HCT116 (cell line): ENCODE data around the gene ZSWIM3. TPM values are rescaled to one million over a fixed set of nuclear protein-coding genes. Genes with fewer than 3 reads are reported as not detected.

ENCODE experiments used
- ATAC-seq: fragments of 200-7000 bp; cut with Tn5 transposase; 2 replicates; pipeline ENCODE4 v1.9.1; 2020; ENCODE audit warnings: mild to moderate bottlenecking, moderate library complexity
- BruUV-seq: library from RNA; stranded (reverse); fragments of 400-500 nt; replicated peaks from 2 replicates; lab custom pipeline; 2021; lab: Mats Ljungman, UMichigan
- CTCF ChIA-PET: fragments of 300-600 bp; sonication (Branson Sonifier 250); formaldehyde crosslinking; loops from one replicate; lab custom pipeline; 2021; ENCODE audit warnings: antibody characterized with exemption; lab: Charles Lee
- POLR2A ChIA-PET: fragments of 300-600, 350-600 bp; sonication (Branson Sonifier 250); formaldehyde crosslinking; loops from one replicate; lab custom pipeline; 2021; ENCODE audit warnings: antibody characterized with exemption; lab: Charles Lee
- RAD21 ChIA-PET, 2 experiments: fragments of 300-600 bp; sonication (Branson Sonifier 250); formaldehyde crosslinking; loops; one replicate each; lab custom pipeline; 2023; ENCODE audit warnings: low total read pairs in 2 of 2; ENCODE audit not compliant: uncharacterized antibody in 2 of 2, unreplicated experiment in 2 of 2, low non-redundant PET in 1 of 2; lab: Charles Lee
- DNase-seq: peaks from one replicate; pipeline ENCODE4 v3.0.0-alpha.2; 2010; ENCODE audit warnings: low read depth, low spot score
- H2AFZ ChIP-seq: fragments of 200-600 bp; shearing (Covaris generic), sonication (generic); 2 replicates; pipeline ENCODE4 v1.6.1; 2017; ENCODE audit warnings: low read depth, mixed run types, mixed read lengths, antibody characterized with exemption, low read length; ENCODE audit not compliant: poor library complexity, severe bottlenecking
- H3K27ac ChIP-seq: 2 replicates; pipeline ENCODE4 v1.5.1; 2012; ENCODE audit warnings: low read depth, low read length
- H3K27me3 ChIP-seq: fragments of 200-600 bp; sonication (generic); 2 replicates; pipeline ENCODE4 v1.6.1; 2016; ENCODE audit warnings: mixed run types, low read length, mixed read lengths; ENCODE audit not compliant: insufficient read depth
- H3K36me3 ChIP-seq, 2 experiments: fragments of 200-500 bp in 1 of 2; fragments of 200-600 bp in 1 of 2; sonication (Bioruptor generic) in 1 of 2; sonication (generic) in 1 of 2; 2 replicates each; pipeline versions ENCODE4 v1.5.1 to v1.6.1; 2014 to 2016; ENCODE audit warnings: low read length in 2 of 2, inconsistent platforms in 1 of 2, mixed read lengths in 1 of 2, mixed run types in 1 of 2; ENCODE audit not compliant: insufficient read depth in 2 of 2, control insufficient read depth in 1 of 2
- H3K4me1 ChIP-seq, 2 experiments: fragments of 200-600 bp in 1 of 2; sonication (generic) in 1 of 2; 2 replicates each; pipeline versions ENCODE4 v1.5.1 to v1.6.1; 2012 to 2017; ENCODE audit warnings: low read length in 2 of 2, inconsistent platforms in 1 of 2, mild to moderate bottlenecking in 1 of 2, mixed read lengths in 1 of 2, mixed run types in 1 of 2, moderate library complexity in 1 of 2; ENCODE audit not compliant: insufficient read depth in 2 of 2, control insufficient read depth in 1 of 2
- H3K4me2 ChIP-seq: fragments of 200-600 bp; sonication (generic); 2 replicates; pipeline ENCODE4 v1.6.1; 2017; ENCODE audit warnings: mixed run types, low read length, mixed read lengths
- H3K4me3 ChIP-seq, 2 experiments: fragments of 200-600 bp in 1 of 2; sonication (generic) in 1 of 2; replicated peaks in 1 of 2; 2 replicates each; pipeline ENCODE4 v1.5.1; 2011 to 2016; ENCODE audit warnings: low read length in 2 of 2, control low read depth in 1 of 2, low read depth in 1 of 2, mild to moderate bottlenecking in 1 of 2, mixed read lengths in 1 of 2, mixed run types in 1 of 2
- H3K79me2 ChIP-seq: fragments of 200-600 bp; sonication (generic); 2 replicates; pipeline ENCODE4 v1.6.1; 2017; ENCODE audit warnings: mild to moderate bottlenecking, mixed run types, low read length, moderate library complexity, mixed read lengths; ENCODE audit not compliant: insufficient read depth
- H3K9ac ChIP-seq: fragments of 200-600 bp; sonication (generic); 2 replicates; pipeline ENCODE4 v1.6.1; 2016; ENCODE audit warnings: low read length, mixed read lengths
- H3K9me2 ChIP-seq: fragments of 200-600 bp; sonication (generic), shearing (Covaris generic); 2 replicates; pipeline ENCODE4 v1.6.1; 2017; ENCODE audit warnings: mixed run types, mild to moderate bottlenecking, moderate library complexity; ENCODE audit not compliant: insufficient read depth
- H3K9me3 ChIP-seq, 2 experiments: fragments of 200-500 bp in 1 of 2; fragments of 200-600 bp in 1 of 2; sonication (Bioruptor generic) in 1 of 2; sonication (generic) in 1 of 2; 2 replicates each; pipeline ENCODE4 v1.6.1; 2014 to 2017; ENCODE audit warnings: low read length in 2 of 2, mixed read lengths in 2 of 2, inconsistent platforms in 1 of 2, low read depth in 1 of 2, mild to moderate bottlenecking in 1 of 2, mixed run types in 1 of 2, moderate library complexity in 1 of 2; ENCODE audit not compliant: control insufficient read depth in 1 of 2, insufficient read depth in 1 of 2
- H4K20me1 ChIP-seq: fragments of 200-600 bp; sonication (generic), shearing (Covaris generic); 2 replicates; pipeline ENCODE4 v1.6.1; 2017; ENCODE audit warnings: mixed run types, mild to moderate bottlenecking, moderate library complexity; ENCODE audit not compliant: insufficient read depth
- CBX3 ChIP-seq: IDR thresholded peaks from 2 replicates; pipeline ENCODE4 v1.6.1; 2012; ENCODE audit warnings: low read depth
- RAD21 ChIP-seq: IDR thresholded peaks from 2 replicates; pipeline ENCODE4 v1.6.1; 2012; ENCODE audit warnings: low read depth, mild to moderate bottlenecking
- ZBTB33 ChIP-seq: IDR thresholded peaks from 2 replicates; pipeline ENCODE4 v1.6.1; 2011; ENCODE audit warnings: mild to moderate bottlenecking, low read length, moderate library complexity; ENCODE audit not compliant: insufficient replicate concordance; ENCODE audit errors: extremely low read depth
- ZNF274 ChIP-seq: fragments of 200-500 bp; sonication (Bioruptor generic); IDR thresholded peaks from 2 replicates; pipeline ENCODE4 v1.6.1; 2014; ENCODE audit warnings: mild to moderate bottlenecking, low read depth, low read length, inconsistent platforms
- intact Hi-C: fragments of 100-400 bp; cut with micrococcal nuclease; formaldehyde crosslinking; loops from 2 replicates; pipeline ENCODE4 v1.10.0; 2022
- total RNA-seq: library from RNA; stranded (reverse); gene quantifications from one replicate; pipeline ENCODE4 v1.2.1, GENCODE V29; 2021; ENCODE audit not compliant: unreplicated experiment

The ZSWIM3 gene
- total RNA-seq, 1 experiment from 2014 or later = 1.8 TPM

- Histone ChIP-seq H3K79me2 (no peaks in the 10 kb centered on the region), H2AFZ (no peak overlapping the region), H4K20me1 (no peaks in the 10 kb centered on the region), H3K9me2 (no peaks in the 10 kb centered on the region), H3K4me3 (no peak overlapping the region), H3K4me1 (no peaks in the 10 kb centered on the region), H3K4me2 (no peak overlapping the region), H3K36me3 (no peaks in the 10 kb centered on the region), H3K9ac (no peak overlapping the region), H3K27me3 (no peaks in the 10 kb centered on the region), H3K9me3 (no peaks in the 10 kb centered on the region), H3K27ac (no peak overlapping the region)
- BruUV-seq = no TSS peak
- ChIA-PET POLR2A (interaction anchor here (1.0 kb wide), 1 partner anchor 11 kb away, joined by 3 read pairs; no protein-coding TSS in a partner anchor), RAD21 (no interaction called here), CTCF (no interaction called here)
- no peak for DNase-seq
- no peak for ATAC-seq
- intact Hi-C loops = no loop called here
- TF ChIP-seq ZNF274 (no peak), ZBTB33 (no peak), RAD21 (no peak), CBX3 (no peak)
These were observed 69.9 kb downstream of the ZSWIM3 start for GRCh38 chr20:45927071-45927878.

Other genes starting within 250 kb of the ZSWIM3 start
- gene WFDC10A, start 227.9 kb upstream of the ZSWIM3 start, total RNA-seq = 0.47 TPM
- not detected for gene WFDC9, start 226.3 kb upstream of the ZSWIM3 start, total RNA-seq
- gene WFDC11, start 187.4 kb upstream of the ZSWIM3 start, total RNA-seq = not detected
- not detected for gene WFDC13, start 155.6 kb upstream of the ZSWIM3 start, total RNA-seq
- not detected for gene WFDC10B, start 152.6 kb upstream of the ZSWIM3 start, total RNA-seq
- not detected for gene SPINT4, start 135.3 kb upstream of the ZSWIM3 start, total RNA-seq
- 4.7 TPM for gene WFDC3, start 65.7 kb upstream of the ZSWIM3 start, total RNA-seq
- gene DNTTIP1, start 65.7 kb upstream of the ZSWIM3 start, total RNA-seq = 61.0 TPM
- 205 TPM for gene UBE2C, start 45.0 kb upstream of the ZSWIM3 start, total RNA-seq
- not detected for gene TNNC2, start 30.3 kb upstream of the ZSWIM3 start, total RNA-seq
- 11.9 TPM for gene SNX21, start 23.8 kb upstream of the ZSWIM3 start, total RNA-seq
- 12.2 TPM for gene ACOT8, start 222 bp upstream of the ZSWIM3 start, total RNA-seq
- 13.0 TPM for gene ZSWIM1, start 23.6 kb downstream of the ZSWIM3 start, total RNA-seq
- 0.42 TPM for gene SPATA25, start 30.0 kb downstream of the ZSWIM3 start, total RNA-seq
- 0.96 TPM for gene NEURL2, start 33.6 kb downstream of the ZSWIM3 start, total RNA-seq
- 109 TPM for gene CTSA, start 33.7 kb downstream of the ZSWIM3 start, total RNA-seq
- 4.7 TPM for gene PLTP, start 54.5 kb downstream of the ZSWIM3 start, total RNA-seq
- 31.8 TPM for gene PCIF1, start 77.1 kb downstream of the ZSWIM3 start, total RNA-seq
- 20.8 TPM for gene ZNF335, start 114.6 kb downstream of the ZSWIM3 start, total RNA-seq
- gene MMP9, start 151.3 kb downstream of the ZSWIM3 start, total RNA-seq = 0.32 TPM
- gene SLC12A5, start 171.6 kb downstream of the ZSWIM3 start, total RNA-seq = 1.9 TPM
- gene NCOA5, start 232.3 kb downstream of the ZSWIM3 start, total RNA-seq = 31.6 TPM